DMS53 (cell line): ENCODE results near the gene C10orf105.

Experiments
- DNase-seq: peaks from one replicate; lab custom pipeline; 2025; lab: John Stamatoyannopoulos, UW

C10orf105 gene

DNA sequence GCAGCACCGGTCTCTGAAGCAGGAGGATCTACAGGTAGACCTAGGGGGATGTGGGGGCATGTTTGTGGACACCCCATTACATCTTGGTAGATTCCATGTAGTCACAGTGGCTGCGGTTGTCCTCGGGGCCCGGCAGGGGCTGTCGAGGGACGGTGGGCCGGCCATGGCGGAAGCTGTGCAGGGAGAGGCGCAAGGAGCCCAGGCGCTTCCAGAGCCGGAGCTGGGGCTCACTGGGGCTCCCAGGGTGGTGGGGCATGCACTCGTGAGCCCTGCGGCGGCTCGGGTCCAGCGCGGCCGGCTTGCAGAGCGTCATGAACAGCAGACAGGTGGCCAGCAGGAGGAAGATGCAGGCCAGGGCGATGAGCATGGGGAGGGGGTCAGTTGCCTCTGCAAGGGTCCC lies 3.7 kb downstream of the C10orf105 start:
- DNase-seq = no peak

DNA sequence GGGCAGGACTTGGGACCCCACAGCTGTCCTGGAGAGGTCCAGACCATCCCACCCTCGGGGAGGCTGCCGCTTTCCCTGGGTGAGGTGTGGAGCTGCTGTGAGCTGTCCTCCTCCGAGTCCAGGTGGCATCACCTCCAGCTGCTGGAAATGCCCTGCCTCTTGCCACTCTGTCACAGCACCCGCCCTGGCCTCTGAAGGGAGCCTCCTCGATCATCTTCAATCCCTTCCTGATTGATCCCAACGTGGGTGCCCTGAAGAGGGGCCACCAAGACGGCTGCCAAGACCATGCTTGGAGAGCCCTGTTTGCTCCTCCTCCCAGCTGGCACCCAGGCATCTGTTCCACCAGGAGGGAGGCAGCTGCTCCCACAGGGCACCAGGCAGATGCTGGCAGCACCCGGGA lies 4.6 kb downstream of the C10orf105 start:
- DNase-seq = no peak

DNA sequence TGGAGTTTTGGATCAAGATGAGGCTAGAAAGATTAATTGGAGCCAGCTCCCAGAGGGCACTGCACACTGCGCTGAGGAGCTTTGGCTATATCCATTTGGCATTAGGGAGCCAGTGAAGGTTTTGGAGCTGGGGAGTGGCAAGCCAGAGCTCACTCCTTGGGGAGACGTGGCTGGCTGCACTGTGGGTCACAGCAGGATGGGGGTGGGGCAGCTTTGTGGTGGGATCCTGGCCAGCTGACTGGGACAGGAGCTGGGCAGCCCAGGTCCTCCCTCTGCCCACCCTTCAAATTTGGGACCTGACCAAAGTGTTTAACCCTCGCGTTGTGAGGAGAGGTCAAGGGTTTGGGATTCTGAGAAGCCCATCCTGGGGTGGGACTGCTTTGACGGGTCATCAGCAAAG lies 5.0 kb downstream of the C10orf105 start:
- DNase-seq = no peak

DNA sequence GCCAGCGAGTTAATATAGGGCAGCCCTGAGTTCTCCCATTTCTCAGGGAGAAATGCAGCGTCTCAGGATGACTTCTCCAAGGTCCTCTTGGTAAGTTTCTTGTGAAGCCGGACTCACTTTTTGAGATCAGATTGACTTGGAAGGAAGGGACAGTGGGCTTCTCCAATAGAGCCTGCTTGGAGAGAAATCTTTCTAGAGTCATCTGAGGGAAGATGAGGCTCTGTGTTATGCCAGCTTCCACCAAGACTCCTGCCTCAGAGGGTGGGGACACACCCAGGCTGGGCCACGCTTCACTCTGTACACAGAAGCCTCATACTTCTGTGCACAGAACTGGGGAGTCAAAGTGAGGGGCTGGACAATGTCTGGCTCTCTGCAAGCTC lies 5.6 kb downstream of the C10orf105 start:
- no peak for DNase-seq

DNA sequence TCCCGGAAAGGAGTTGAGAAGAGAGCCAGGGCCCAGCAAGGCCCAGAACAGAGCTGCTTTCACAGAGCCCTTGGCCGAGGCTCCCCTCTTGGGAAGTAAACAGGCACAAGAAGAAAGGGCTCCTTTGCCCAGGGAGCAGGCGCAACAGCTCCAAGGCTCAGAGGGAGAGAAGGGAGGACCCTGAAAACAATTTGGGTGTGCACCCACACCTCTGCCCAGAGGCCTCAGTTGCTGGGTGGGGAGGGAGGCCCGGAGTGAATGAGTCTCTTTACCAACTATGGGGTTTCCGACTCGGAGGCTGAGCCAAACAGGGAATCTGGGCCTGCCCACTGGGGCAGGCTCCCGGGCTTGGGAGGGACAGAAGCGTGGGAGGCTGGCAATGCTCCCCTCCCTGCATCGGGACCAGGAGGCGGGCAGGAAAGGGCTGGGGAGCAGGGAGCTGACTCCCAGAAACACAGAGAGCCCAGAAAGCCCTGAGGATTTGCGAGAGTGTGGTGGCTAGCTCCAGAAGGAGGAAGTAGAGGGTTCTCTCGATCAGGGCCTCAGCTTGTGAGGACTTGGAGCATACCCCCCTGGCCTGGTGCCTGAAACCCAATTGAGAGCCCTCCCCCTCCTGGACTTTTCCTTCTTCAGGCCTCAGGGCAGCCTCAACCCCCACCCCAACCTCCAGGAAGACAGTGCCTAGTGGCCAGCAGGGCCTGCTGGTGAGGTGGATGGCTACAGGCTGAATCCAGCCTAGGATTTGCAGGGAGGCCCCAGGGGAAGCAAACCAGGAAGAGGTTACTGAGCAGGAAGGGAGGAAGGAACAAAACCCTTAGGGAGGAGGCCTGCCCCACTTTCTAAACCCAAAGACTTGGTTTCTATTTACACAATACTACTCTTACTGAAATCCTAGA lies 6.2 kb downstream of the C10orf105 start:
- DNase-seq = no peak

DNA sequence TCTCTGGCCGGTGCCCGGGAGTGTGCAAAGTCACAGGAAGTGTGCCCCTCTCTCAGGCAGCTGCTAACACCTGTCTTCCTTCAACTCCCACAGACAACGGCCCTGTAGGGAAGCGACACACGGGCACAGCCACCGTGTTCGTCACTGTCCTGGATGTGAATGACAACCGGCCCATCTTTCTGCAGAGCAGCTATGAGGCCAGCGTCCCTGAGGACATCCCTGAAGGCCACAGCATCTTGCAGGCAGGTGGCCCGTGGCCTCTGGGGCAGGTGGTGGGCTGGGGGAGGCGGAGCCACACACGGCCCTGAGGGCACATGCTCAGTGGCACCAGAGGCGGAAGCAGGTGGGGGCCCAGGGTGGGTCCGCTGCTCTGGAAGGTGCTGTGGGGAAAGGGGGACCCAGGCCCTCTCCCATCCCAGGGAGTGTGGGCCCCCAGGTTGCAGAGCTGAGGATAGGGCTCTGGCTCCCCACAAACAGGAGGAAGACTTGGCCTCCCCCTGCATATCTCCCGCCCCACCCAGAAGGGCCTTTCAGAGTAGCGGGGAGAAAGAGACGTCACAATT lies 6.9 kb downstream of the C10orf105 start:
- no peak for DNase-seq

DNA sequence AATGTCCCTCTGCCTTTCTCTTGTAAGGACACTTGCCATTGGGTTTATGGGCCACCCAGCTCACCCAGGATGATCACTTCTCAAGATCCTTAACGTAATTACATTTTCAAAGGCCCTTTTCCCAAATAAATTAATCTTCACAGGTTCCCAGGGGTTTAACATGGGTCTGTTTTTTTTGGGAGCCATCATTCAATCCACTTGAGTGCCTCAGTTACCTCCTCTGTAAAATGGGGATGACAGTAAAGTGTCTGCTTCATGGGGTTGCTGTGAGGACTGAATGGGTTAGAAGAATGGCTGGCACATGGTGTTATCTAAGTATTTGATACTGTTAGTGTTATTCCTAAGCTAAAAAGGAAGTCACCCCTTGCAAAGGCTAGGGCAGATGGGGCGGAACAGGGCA lies 7.4 kb downstream of the C10orf105 start:
- no peak for DNase-seq

DNA sequence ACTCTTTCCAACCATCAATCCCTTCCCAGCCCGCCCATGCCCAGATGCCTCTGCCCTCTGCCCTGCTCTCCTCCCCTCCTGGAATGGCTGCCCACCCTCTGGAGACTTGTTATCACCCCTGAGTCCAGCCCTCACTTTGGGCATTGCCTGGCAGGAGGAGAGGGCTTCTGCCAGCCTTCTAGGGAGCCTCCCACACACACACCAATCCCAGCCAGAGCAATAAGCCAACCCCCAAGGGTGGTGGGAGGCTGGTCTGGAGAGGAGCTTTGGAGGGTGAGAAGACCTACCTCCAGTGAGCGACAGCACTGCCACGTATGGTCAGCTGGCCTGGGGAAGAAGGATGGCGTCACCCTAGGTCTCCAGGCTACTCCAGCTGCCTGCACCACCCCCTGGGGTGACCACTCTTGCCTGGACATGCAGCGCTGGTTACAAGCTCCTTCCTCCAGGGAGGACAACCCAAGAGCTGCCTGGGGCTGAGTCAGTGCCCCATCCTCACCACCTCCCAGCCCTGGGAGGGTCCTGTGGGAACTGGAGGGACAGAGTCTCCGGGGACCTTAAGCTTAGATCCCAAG lies 8.4 kb downstream of the C10orf105 start:
- no peak for DNase-seq

DNA sequence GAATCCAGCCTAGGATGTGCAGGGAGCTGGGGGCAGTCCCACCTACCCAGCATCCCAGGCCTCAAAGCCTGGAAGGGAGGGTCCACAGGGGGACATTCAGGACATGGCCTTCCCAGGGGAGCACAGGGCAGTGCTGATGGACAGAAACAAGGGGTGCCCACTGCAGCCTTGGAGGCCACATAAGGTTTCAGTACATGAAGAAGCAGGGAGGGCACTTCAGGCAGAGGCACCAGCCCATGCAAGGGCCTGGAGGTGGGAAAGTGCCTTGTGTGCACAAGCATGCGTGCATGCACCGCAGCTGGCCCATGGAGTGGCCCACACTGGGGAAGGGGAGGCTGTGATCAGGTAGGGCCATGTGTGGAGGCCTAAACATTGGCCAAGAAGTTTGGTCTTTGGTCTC lies 9.1 kb downstream of the C10orf105 start:
- DNase-seq = no peak

DNA sequence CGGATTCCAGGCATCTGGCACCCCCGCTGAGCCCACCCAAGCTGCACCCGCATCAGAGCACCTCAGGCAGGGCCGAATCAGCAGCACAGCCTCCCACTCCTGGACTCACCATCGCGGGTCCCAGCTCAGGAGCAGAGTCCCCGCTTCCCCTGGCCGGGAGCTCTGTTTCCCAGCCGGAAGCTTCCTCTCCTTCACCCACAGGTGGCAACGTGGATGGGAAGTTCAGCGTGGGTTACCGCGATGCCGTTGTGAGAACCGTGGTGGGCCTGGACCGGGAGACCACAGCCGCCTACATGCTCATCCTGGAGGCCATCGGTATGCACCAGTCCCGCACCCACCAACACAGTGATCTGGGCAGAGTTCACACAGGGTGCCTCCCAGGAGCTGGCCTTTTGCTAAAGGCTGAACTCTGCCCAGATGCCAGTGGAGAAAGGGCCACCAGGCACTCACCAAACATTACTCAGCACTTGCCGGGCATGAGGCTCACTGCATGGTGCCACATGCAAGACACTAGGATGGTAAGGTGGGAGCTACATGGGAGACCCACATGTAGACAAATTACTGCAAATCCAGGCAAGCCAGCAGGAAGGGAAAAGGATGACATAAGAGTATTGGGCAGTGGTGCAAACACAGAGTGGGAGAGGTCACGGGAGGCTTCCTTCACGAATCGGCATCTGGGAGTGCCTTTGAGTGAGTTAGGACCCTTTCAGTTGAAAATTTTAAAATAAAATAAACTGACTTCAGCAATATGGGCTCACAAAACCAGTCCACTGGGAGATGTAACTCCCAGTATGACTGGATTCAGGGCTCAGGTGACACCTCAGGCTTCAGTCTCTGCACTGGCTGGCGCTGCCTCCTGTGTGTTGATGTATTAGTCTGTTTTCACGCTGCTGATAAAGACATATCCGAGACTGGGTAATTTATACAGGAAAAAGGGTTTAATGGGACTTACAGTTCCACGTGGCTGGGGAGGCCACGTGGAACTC lies 10.4 kb downstream of the C10orf105 start:
- no peak for DNase-seq

DNA sequence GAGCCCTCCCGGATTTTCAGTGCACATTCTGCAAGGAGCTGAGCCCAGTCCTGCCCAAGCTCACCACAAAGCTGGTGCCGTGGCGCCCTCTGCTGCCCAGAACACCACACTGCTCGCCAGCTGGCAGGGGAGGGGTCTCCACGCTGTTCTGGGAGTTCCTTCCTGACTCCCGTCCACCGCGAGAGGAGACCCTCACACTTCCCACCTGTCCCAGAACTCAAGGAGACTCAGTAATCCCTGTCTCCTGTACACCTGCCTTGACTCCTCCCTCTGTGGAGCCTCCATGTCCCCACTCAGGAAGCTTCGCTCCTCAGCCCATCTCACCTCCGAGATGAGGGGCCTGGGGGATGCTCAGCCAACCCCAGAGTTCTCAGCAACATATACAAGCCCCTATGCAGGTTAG lies 11.3 kb downstream of the C10orf105 start:
- peak; percentile 54 for DNase-seq

DNA sequence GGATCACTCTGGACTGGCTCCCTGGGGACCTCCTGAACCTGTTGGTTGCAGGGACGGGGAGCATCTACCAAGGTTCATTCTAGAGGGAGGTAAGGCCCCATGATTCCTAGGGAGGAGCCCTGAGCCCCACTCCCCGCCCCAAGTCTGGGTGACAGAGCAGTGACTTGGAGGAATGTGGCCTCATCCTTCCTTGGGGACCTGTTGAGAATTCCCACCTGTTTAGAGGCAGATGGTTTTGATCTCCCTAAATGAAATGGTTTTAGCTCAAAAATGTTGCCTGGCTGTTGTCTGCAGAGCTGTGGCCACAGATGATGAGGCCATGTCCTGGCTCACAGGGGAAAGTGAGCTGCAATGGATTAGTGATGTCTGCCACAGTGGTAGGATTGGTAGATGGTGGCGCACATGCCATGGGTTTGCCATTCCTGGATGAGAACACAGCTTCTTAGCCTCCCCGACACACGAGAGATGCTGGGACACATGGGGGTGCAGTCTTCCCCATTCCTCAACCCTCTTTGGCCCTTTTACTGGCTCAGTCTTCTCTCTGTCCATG lies 12.3 kb downstream of the C10orf105 start:
- DNase-seq = no peak

DNA sequence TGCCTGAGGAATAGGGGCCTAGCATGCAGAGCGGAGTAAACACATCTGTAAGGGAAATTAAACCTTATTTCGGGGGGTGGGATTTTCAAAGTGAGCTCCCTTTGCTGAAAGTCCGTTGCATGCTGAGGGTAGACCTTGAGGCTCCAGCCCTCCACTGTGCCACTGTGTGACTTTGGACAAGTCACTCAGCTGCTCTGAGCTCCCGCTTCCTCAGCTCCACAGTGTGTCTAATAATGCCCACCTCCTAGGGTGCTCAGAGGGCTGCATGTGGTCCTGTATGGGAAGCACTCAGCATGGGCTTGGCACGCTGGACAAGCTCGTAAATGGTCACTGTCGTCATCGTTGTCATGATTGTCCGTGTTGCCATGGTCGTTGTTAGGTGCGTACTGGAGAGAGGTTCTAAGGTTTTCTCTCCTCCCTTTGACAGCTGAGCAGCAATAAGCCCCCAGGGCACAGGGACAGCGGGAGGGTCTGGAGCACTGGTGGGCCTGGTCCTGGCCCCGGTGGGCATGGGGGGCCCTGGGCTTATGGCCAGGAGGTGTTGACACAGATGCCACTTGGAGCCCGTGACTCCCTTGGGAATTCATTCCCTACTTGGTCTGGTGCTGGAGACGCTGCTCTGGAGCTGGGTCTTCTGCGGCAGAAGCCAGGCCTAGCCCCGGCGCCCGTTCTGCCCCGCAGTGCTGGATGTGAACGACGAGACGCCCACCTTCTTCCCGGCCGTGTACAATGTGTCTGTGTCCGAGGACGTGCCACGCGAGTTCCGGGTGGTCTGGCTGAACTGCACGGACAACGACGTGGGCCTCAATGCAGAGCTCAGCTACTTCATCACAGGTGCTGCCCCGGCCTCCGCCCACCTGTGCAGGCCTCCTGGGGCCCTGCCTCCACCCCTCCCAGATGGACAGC lies 13.1 kb downstream of the C10orf105 start:
- peak; percentile 31 for DNase-seq

DNA sequence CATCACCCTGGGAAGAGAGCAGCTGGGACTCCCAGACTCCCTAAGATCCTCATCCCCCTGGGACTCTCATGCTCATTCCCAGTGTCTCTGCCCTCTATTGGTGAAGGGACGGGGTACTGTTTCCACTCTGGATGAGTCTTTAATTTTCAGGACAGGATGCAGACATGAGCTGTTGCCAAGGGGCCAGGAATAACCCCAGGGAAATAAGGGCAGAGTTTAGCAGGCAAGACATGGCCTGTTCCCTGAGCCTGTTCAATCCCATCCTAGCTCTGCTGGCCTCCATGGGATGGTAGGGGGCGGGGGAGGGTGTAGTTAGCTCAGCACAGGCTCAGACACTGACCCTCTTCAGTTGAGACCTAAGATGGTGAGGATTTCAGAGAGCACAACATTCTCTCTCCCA lies 14.0 kb downstream of the C10orf105 start:
- DNase-seq = no peak

DNA sequence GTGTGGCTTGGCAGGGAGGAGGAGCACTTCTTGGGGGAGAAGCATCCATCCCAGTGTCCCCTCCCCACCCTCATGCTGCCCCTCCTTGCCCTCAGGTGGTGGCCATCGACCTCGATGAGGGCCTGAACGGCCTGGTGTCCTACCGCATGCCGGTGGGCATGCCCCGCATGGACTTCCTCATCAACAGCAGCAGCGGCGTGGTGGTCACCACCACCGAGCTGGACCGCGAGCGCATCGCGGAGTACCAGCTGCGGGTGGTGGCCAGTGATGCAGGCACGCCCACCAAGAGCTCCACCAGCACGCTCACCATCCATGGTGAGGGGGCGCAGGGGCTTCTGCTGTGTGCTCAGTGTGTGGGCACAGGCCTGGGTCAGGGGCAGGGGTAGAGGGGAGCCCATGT lies 14.8 kb downstream of the C10orf105 start:
- no peak for DNase-seq

DNA sequence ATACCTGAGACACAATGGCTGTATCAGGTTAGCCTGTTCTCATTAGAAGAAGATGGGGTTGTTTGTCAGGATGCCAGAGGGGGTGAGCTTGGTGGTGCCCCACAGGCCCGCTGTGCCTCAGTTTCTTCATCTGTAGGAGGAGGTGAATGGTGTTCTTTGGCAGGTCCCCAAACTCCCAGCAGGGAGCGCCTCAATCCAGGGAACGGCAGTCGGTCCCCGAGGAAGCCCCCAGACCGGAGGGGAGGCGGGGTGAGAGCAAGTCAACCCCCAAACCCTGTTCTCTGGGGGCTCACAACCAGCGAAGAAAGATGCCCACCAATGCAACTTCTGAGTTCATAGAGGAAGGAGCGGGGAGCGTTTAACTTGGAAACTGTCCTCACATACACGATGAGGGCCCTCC lies 16.0 kb downstream of the C10orf105 start:
- no peak for DNase-seq

DNA sequence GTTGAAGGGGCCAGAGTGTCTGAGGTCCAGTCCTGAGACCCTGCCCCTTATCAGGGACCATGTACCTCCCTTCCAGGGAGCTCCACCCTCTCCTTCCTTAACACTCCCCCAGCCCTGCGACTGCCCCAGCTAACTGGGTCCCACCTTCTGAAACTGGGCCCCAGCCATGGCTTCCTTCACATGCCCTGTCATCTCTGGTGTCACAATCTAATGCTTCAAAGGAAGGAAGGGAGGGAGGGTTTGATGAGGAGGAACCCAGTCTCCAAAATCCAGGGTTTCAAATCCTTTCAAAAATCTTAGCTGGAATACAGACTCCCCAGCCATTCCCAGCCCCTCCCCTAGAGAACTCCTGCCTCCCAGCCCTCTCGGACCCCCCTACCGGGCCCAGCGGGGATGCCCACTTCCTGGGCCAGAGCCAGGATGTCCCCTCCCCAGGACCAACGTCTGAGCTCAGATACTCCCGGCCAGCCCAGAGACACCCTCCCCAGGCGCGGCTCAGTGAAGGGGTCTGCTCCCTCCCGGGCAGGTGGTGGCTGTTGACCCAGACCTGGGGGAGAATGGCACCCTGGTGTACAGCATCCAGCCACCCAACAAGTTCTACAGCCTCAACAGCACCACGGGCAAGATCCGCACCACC lies 18.0 kb downstream of the C10orf105 start:
- DNase-seq = no peak

DNA sequence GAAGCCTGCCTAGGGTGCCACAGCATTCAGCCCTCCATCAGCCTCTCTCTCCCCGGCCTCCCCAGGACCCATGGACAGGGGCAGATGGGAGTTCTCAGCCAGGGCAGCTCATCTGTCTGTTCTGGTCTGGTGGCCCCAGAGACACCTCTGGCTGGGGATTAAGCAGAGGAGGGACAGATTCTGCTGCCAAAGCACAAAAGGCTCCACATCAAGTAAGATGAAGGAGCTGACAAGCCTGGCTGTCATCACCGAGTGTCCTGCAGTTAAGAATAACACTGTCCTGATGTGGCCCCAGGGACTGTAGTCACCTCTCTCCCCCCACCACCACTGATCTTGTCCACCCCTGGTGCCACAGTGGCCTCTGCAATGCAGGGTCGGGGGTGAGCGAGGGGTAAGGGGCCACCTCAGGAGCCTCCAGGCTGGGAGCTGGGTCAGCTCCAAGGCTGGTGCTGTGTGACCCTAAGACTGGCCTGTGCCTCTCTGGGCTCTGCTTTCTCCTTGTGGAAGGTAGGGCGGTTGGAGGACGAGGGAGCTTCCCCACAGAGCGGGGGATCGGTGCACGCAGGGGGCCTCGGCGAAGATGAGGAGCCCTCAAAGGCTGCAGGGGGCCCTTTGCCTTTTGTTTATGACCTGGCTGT lies 18.7 kb downstream of the C10orf105 start:
- DNase-seq = no peak

DNA sequence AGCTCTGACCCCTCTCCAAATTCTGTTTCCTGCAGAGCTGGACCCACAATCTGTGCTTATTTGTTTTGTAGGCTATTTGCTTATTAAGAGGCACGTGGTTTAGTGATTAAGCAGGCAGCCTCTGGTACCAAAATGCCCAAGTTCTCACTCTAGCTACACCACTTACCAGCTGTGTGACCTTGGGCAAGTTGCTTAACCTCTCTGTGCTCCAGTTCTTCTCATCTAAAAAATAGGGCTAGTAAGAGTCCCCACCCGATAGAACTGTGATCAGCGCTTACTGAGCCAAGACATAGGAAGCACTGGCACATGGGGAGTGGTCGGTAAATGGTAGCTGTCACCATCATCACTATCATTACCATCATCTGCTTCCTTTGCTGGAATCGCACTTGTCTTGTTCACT lies 20.8 kb downstream of the C10orf105 start:
- no peak for DNase-seq
